Fibroblast of lung (primary cell): ENCODE measurements around the gene RING1.

Experiments
- EZH2 ChIP-seq: IDR thresholded peaks from 2 replicates; pipeline ENCODE4 v1.5.1; 2012; ENCODE audit warnings: low read length, control low read depth, mild to moderate bottlenecking; ENCODE audit errors: missing control alignments
- TF ChIP-seq, protein P1 (sequence below), 2 donors: IDR thresholded peaks in 1 of 2; conservative IDR thresholded peaks in 1 of 2; 1 replicate in 1 of 2; 2 replicates in 1 of 2; pipeline ENCODE4 v1.5.1; 2011 to 2012; ENCODE audit warnings: low read length in 2 of 2, control low read depth in 1 of 2, inconsistent platforms in 1 of 2, low read depth in 1 of 2, mild to moderate bottlenecking in 1 of 2

DNA sequence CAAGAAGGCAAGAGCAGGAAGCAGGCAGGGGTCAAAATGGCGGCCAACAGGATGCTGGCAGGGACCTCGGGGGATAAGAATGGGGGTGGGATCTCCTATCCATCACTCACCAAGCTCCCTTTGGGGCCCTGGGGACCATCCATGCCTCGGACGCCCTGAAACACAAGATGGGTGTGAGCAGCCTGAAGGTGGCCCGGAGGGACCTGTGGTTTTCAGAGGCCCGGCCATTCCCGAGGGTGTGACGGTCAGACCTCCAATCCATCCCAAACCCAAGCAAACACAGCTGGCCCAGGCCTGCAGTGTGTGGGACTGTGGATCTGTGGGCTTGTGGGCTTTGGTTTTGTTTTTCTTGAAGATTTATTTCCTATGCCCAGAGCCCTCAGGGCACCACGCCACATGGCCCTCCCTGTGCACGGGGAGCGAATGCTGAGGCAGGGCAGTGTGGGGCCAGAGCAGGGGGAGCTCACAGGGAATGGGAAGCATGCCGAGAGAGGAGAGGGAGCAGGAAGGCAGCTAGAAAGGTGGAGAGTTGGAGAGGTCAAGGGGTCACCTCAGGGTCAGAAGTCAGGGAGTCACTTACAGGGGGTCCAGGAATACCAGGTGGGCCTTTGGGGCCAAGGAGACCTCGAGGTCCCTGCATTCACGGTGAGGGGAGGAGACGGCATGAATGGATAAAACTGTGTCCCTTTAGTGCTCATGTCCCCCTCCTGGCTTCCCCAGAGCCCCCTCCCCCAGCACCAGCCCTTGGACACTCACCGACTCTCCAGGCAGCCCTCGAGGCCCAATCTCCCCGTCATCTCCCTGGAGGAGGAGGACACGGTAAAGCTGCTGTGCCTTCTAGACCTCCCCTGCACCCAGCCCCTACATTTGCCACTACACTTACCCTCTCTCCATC lies 30.5 kb upstream of the RING1 start:
- TF ChIP-seq, protein P1, sequence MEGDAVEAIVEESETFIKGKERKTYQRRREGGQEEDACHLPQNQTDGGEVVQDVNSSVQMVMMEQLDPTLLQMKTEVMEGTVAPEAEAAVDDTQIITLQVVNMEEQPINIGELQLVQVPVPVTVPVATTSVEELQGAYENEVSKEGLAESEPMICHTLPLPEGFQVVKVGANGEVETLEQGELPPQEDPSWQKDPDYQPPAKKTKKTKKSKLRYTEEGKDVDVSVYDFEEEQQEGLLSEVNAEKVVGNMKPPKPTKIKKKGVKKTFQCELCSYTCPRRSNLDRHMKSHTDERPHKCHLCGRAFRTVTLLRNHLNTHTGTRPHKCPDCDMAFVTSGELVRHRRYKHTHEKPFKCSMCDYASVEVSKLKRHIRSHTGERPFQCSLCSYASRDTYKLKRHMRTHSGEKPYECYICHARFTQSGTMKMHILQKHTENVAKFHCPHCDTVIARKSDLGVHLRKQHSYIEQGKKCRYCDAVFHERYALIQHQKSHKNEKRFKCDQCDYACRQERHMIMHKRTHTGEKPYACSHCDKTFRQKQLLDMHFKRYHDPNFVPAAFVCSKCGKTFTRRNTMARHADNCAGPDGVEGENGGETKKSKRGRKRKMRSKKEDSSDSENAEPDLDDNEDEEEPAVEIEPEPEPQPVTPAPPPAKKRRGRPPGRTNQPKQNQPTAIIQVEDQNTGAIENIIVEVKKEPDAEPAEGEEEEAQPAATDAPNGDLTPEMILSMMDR (conservative IDR thresholded peaks at IDR 0.05 in 1 of 2, IDR thresholded peaks at IDR 0.05 in 1 of 2; ENCODE audit: low read depth in 1 of 2, low read length in 2 of 2), result no peak
- TF ChIP-seq EZH2, result no peak
